ENCODE data around the gene GOLGA1.

DNA sequence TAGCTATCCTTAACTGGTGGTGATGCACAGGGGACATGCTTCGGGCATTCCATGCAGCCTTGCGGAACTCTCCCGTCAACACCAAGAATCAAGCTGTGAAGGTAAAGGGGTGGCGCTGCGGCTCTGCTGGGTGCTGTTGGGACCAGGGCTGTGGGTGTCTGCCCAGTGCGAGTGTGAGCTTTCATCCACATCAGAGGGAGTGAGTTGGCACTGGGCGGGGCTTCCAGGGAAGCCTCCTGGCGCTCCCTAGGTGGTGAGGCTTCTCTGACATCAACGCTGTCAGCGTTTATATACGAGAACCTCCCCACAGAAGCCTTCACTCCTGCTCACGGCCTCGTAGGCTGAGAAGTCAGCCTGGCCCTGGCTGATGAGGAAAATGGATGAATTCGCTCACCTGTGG is 67.2 kb downstream of the GOLGA1 start:
- TF ChIP-seq, protein P1, sequence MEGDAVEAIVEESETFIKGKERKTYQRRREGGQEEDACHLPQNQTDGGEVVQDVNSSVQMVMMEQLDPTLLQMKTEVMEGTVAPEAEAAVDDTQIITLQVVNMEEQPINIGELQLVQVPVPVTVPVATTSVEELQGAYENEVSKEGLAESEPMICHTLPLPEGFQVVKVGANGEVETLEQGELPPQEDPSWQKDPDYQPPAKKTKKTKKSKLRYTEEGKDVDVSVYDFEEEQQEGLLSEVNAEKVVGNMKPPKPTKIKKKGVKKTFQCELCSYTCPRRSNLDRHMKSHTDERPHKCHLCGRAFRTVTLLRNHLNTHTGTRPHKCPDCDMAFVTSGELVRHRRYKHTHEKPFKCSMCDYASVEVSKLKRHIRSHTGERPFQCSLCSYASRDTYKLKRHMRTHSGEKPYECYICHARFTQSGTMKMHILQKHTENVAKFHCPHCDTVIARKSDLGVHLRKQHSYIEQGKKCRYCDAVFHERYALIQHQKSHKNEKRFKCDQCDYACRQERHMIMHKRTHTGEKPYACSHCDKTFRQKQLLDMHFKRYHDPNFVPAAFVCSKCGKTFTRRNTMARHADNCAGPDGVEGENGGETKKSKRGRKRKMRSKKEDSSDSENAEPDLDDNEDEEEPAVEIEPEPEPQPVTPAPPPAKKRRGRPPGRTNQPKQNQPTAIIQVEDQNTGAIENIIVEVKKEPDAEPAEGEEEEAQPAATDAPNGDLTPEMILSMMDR (IDR thresholded peaks at IDR 0.05): no peak
- no peak for TF ChIP-seq ZFX (IDR thresholded peaks at IDR 0.05; ENCODE audit: borderline replicate concordance)

Measured in 22Rv1 (cell line).